HG03064 (cell line): ENCODE results near the gene HEYL.
A peak's percentile ranks its signal among the peaks of the same experiment; 100 is the strongest.

ENCODE experiments used
- ATAC-seq: cut with Tn5 transposase; IDR thresholded peaks from one replicate; pipeline ENCODE4 v1.9.1; 2021; ENCODE audit warnings: low read depth; ENCODE audit not compliant: unreplicated experiment

HEYL gene

DNA sequence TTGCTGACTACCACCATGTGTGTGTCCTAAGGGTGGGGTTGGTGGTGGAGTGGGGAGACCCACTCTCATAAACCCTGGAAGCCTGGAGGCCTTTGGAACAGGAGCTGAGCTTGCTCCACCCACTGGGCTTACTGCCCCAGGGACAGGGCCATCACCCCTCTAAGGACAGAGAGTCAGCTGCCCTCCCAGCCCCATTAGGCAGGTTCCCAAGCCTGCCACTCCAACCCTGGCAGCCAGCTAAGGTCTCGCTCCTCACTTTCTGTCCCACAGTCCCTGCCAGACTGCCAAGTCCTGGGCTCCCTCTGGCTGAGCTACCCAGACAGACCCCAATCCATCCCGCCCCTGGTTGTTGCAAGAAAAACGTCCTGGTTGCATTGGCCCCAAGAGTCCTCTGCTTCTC, 28.7 kb upstream of the HEYL start:
- ATAC-seq: no peak

DNA sequence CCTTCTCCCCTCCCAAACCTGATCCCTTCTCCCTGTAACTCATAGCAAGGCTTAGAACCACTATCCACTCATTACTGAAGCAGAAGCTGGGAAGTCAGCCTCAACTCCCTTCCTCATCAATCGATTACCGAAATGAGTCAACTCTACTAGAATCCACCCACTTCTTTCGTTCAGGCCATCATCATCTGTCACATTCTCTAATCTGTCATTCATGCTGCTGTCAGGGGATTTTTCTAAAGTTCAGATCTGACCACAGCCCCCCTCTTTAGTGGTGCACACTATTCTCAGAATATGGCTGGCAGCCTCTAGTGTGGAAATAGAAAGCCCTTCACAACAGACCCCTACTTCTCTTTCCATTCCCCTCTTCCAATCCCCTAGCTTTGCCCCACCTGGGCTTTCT, 27.3 kb upstream of the HEYL start:
- ATAC-seq: peak; percentile 89

DNA sequence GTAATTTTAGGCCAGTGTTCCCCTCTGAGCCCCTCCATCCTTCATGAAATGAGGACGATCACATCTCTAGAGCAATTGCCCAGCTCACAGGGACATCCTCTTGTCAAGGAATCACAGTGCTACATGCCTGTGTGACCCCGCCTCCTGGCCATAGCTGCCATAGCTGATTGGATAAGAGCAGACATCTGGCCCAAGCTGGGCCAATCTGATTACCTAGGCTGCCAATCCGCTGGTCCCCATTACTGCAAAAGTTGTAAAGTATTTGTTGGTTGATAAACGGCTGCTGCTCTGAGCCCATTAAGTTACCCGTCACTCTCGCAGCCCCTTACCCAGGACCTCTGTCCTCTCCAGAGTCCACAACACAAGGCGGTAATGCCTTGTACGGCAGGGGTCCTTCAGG, 24.1 kb upstream of the HEYL start:
- no peak for ATAC-seq

DNA sequence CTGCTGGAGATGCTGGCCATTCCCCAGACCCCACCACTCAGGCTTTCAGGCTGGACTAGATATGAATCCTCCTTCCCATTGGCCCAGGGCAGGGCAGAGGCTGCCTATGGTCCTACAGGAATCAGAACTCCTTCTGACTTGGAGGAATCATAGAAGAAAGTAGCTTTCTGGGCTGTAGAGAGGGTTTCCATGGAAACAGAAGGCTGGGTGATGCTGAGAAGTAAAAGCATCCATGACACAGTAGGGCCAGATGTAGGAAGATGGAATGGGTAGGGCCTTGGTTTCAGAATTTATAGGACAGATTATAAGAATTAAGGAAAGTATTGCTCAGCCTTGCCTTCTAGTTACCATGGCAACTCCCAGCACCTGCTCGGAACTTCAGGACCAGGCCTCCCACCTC, 23.4 kb upstream of the HEYL start:
- no peak for ATAC-seq

DNA sequence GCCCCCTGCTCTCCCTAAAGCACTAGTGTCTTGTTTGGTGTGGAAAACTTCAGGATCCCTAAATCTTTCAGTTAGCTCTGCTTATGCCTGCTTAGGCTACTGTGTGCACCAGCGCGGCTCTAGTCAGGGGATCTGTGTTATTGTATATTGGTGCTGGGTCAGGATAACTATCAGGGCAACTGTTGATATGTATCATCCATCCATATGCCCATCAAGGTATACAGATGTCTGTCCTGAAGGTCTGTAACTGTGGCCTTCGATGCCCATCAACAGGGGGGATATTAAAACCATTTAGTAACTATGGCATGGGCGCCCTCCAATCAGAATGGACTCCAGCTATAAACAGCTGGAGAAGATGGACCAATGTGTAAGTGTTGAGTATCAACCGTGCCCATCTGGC, 20.1 kb upstream of the HEYL start:
- ATAC-seq: no peak

DNA sequence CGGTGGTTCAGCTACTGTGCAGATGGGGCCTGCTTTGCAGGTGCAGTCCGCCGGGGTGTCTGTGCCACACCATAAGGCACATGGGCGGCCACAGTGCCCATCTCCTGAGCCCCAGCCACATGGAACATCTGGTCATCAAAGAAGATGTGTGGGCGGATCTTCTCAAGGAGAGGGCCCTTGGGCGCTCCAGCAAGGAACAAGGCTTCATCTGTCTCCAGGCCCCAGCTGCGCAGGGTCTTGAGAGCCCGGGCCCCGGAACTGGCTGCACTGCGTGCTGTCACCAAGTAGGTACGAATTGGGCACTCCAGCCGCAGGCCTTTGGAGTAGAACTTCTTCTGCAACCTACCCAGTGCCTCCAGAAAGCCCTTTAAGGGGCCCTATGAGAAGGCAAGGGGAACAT, 19.7 kb upstream of the HEYL start:
- no peak for ATAC-seq

DNA sequence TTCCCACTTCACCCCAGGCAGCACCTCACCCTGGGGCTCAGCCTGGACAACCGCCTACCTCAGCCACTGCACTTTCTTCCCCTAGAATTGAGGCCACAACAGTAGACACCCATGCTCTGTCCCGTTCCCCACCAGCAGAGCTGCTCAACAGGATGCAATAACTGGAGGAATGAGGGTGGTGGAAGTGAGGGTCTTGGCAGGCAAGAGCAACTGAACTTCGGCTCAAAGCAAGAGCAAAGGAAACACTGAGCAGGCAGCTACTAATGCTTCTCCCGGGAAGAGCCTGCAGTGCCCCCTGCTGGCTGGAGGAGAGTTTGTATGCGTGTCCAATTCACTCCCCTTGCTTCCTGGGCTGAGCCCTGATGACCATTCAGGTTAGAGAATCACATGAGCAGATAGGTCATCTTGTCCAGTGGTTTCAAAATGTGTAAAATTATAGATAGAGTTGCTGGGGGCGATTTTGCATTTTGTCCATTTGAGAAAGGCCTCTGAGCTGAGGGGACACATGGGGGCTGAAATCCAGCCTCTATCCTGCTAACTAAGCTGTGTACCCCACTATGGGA, 18.6 kb upstream of the HEYL start:
- no peak for ATAC-seq

DNA sequence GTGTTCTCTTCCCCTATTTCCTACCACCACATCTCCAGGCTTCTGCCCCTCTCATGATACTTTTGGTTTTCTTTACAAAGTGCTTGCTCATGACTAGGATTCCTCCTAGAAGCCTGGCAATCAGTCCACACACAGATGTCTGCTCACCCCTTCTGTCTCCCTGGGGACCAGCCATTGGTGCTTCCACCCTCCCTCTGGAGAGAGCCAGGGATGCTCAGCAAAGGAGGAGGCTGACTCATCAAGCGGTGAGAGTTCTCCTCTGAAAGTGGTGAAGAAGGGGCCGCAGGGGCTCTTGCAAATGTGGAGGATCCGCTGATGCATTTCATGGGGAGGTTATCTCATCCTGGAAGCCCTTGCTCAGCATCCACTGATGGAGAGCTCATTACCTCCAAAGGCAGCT, 18.0 kb upstream of the HEYL start:
- no peak for ATAC-seq

DNA sequence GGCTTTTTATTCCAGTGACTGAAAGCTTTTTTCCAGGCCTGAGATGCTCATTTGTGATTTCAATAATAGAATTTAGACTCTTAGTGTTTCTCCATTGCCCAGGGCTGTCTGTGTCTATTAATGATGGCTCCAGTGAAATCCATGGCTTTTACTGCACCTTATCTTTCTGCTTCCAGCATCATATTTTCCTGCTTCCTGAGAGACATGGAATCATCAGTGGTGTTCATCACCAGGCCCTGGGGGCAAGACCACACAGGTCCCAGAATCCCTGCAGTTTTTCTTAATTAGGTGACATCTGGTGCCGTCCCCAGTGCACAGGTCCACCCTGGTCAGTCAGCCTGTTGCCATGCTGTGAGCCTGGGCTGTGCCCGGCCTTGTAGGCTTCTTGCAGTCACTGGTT, 16.9 kb upstream of the HEYL start:
- ATAC-seq: no peak

DNA sequence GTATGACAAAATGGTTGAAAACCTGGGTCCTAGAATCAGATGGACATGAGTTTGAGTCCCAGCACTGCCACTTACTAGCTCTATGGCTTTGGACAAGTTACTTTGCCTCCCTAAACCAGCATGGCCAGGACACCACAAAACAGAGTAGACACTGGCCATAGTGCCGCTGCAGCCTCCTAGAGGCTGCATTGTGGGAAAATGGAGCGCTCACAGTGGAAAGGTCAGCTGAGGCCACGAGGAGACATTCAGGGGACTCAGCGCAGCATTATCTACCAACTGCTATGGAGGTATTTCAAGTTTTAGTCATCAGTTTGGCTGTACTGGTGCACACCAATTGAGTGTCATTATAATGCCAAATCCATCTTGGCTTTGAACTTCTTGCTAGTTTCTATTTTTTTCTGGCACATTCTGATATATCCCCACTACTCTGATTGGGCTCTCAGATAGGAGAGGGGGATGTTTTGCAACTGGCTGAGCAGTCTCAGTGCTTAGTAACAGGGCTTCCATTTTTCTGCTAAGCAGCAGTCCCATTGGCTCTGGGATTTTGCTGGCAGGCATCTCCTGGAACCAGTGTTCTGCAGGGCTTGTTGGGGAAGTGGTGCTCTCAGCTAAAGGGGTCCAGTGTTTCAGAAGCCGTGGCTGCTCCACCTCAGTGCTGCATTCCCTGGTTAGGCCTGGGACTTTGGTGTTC, 16.3 kb upstream of the HEYL start:
- ATAC-seq: no peak

DNA sequence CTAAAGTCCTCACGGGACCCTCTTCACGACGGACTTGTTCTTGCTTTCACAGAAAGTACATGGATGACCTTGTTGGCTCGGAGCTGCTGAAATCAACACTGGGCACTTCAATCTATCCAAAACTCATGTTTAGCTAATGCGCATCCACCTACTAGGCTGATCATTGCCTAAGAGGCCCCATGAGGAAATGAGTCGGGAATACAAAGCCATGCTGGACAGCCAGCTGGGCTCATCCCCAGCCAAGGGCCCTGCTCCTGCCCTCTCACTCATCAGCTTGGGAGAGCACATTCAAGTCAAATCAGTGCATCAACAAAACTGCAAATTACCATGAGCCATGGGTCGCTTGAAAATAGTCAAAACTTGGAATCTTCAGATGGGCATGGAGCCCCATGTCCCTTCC, 14.8 kb upstream of the HEYL start:
- ATAC-seq: no peak

DNA sequence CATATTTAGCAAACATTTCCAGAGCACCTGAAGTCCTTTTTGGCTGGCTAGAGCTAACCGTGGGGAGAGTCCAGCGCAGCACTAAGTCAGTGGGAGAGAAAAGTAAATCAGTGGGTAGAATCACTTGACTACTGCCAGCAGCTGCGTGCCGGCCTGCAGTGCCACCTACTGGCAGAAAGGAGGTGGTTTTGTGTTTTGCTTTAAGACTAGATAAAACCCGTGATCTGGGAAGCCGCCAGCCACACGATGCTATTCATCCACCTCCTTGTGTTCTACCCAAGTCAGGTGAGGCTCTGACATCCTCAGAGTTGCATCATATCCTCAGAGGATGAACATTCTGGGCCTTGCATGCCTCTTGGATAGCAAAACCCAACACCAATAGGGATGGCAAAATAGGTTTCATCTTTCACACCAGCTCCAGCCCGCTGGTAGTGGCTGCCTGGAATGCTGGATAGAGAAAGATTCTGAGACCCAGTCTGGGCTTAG, 14.1 kb upstream of the HEYL start:
- ATAC-seq: no peak

DNA sequence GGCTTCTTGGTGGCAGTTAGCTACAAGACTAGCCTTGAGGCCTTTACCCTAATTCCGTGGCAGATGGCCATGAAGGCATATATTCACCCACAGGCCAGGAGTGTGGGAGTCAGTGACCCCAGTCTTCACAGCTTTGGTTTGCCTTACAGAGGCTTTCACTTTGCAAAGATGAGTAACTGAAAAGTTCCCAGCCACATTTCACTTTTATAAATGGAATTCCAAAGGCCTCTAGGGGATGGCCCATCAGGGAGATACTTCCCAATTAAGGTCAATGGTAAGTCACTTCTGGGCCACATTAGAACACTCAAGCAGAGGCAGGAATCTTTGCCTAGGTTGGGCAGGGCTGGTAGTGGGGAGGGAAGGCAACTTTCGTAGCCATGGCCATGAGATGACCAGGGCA, 13.1 kb upstream of the HEYL start:
- ATAC-seq: no peak

DNA sequence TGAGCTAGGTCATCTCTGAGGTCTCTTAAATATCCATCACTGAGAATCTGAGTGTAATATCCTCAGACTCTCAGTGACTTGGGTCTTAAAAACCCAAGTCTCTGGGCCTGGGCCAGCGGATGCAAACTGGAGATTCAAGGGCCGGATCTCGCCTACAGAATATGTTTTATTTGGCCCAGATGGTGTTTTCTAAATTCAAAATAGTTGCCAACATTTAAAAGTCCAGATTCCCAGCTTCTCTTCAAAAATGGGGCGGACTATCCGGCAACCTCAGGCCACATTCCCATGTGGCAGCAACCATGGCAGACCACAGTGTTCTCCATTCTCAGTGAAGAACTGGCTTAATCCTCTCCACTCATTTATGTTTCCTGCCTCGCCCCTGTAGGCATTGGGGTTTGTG, 12.7 kb upstream of the HEYL start:
- ATAC-seq: no peak

DNA sequence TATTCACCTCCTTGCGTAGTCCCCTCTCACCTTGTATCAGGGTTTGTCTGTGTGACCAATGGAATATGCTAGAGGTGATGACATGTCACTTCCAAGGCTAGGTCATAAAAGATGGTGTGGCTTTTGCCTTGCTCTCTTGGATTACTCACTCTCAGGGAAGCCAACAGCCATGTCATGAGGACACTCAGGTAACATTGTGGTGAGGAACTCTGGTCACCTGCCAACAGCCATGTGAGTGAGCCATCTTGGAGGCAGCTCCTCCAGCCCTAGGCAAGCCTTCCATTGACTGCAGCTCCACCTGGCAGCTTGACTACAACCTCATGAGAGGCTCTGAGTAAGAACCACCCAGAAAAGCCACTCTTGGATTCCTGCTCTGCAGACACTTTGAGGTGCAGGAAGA, 11.0 kb upstream of the HEYL start:
- ATAC-seq: no peak

DNA sequence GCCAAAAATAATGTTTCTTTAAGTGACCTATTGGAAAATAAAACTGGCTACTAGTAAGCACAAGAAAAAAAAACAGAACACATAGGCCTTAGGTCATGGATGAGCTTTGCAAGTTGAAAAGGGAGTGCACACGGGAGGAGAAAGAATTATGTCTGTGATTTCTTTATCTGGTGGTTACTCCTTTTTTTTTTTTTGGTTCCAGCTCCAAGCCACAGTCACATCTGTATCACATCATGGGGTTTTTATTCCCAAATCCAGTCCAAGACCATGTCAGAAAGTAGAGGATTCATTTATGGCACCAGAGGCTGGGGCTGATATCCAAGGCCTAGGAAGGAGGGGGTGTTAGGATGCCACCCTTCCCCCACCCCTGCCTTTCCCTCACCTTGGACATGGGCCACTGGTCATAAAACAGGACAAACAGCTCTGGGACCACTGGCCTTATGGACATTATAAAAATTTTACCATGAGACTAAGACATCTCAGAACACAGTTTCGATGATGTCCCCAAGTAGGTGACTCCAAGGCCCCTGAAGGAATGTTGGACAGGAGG, 10.3 kb upstream of the HEYL start:
- ATAC-seq: no peak

DNA sequence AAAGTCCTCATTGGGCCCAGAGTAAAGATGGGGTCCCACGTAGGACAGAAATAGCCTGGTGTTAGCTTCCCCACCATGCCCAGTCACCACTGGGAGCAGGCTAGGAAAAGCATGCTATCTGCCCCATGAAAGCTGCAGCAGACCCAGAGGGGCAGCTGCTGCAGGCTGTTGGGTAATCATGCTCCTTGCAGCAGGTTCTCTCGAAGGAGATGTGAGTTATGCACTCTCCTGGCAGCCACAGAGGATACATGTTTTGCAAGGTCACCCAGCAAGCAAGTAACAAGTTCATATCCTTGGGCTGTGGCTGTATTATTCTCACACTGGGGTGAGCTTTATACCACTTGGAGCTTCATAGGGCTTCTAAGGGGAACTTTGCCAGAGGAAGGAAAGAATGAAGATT, 9.1 kb upstream of the HEYL start:
- no peak for ATAC-seq

DNA sequence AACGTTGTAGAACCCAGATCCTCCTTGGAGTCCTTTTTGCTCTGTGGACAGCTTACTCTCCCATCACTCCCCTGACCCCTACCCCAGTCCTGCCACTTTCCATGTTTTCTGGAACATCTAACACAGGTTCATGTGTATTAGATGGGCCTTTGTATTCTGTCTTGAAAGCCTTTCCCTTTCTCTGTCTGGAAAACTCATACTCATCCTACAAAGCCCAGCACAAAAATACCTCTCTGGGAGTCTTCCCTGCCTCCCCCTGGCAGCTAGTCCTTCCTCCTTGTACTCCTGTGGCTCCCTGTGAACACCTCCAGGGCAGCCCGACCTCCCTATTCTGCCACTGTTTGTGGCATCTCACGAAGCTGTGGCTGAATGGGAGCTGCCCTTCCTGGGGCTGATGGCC, 7.8 kb upstream of the HEYL start:
- ATAC-seq: no peak

DNA sequence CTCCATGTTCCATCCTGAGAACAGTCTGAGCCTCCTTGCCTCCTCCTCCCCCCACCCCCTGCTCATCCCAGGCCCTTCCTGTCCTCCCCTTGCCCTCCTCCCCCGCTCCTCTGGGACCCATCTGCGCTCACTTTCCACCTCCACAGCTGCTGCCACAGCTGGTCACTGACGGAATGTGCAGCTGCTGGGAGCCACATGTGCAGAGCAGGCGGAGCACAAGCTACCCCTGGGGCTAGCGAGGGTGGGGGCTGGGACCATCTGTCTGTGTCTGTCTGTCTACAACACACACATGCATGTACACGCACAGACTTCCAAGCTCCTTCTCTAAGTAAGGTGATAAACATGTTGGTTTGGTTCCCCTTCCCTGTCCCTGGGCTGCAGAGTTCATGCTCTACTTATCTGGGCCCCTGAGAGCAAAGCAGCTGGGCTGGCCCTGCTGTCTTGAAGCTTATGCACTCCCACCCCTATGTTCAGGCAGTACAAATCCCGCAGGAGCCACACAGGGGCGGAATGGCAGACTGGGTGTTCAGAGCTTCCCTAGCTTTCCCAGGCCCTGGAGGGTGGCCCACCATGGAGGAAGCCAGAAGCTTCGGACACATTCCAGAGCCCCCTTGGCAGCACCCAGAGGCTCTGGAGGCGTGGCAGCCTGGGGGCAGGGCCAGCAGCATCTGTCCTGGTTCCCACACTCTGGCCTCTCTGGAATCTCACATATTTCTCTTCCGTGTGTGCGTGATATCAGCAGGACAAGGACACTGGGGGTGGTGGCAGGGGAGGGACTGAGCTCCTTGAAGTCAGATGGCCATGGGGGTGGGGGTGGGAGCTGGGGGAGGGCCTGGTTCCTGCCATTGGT, 7.0 kb upstream of the HEYL start:
- ATAC-seq: no peak

DNA sequence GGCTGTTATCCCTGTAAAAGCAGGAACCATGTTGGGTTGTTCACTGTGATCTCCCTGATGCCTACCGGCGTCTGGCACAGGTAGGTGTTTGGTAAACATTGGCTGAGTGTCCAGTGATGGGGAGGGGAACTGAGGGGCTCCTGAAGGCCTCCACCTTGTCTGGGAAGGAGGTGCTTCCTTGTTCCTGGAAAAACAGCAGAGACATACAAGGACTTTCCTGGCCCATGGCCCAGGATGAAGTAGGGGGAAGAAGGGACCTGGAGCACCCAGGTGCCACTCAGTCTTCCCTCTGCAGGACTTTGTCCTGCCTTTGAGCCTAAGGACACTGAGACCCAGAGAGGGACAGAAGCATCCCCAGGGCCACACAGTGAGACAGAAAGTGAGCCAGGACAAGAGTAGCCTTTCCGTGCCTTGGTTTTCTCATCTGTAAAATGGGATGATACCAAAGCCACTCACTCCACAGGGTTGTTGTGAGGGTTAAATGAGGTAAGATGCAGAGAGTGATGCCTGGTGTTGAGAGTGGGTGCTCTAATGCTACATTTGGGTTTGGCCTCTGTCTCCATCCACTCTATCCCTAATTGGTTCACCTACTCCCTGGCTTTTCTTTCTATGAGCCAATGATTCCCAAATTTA, 6.1 kb upstream of the HEYL start:
- ATAC-seq: no peak

DNA sequence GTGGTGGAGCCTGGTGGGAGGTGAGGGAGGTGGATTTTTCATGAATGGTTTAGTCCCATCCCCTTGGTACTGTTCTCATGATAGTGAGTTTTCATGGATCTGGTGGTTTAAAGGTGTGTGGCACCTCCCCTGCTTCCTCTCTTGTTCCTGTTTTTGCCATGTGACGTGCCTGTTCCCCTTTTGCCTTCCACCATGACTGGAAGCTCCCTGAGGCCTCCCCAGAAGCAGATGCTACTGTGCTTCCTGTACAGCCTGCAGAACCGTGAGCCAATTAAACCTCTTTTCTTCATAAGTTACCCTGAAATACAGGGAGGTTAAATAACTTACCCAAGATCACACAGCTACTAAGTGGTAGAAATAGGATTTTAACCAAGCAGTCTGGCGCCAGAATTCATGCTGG, 4.3 kb upstream of the HEYL start:
- no peak for ATAC-seq
